GM23338 (cell line): Measurements from ENCODE around the gene PLEKHO1. TPM values are rescaled to one million over a fixed set of nuclear protein-coding genes. Genes with fewer than 3 reads are reported as not detected.
"Not testable (repeated sequence)": the region's sequence is repeated elsewhere in the genome, so short reads cannot be mapped to it uniquely, and the experiment has no call there.

ENCODE experiments used
- ATAC-seq: fragments of 200-7000 bp; cut with Tn5 transposase; 3 replicates; pipeline ENCODE4 v1.9.1; 2020
- DNase-seq: peaks from one replicate; pipeline ENCODE4 v3.0.0-alpha.2; 2015; ENCODE audit warnings: low spot score
- H2AFZ ChIP-seq: fragments of 200-600 bp; sonication (generic); 2 replicates; pipeline ENCODE4 v1.8.0; 2016; ENCODE audit warnings: antibody characterized with exemption, mild to moderate bottlenecking, moderate library complexity
- H3F3A ChIP-seq: fragments of 200-600 bp; sonication (generic); replicated peaks from 2 replicates; pipeline ENCODE4 v1.8.0; 2017; ENCODE audit warnings: antibody characterized with exemption, mixed run types, low read depth
- H3K27ac ChIP-seq: fragments of 200-600 bp; sonication (generic); 2 replicates; pipeline ENCODE4 v1.6.1; 2016; ENCODE audit warnings: low read depth
- H3K27me3 ChIP-seq: fragments of 200-600 bp; sonication (generic); 2 replicates; pipeline ENCODE4 v1.8.0; 2016; ENCODE audit warnings: mild to moderate bottlenecking, mixed run types, moderate library complexity; ENCODE audit not compliant: insufficient read depth
- H3K36me3 ChIP-seq: fragments of 200-600 bp; sonication (generic); 2 replicates; pipeline ENCODE4 v1.8.0; 2016; ENCODE audit warnings: mild to moderate bottlenecking; ENCODE audit not compliant: insufficient read depth
- H3K4me1 ChIP-seq: fragments of 200-600 bp; sonication (generic); 2 replicates; pipeline ENCODE4 v1.8.0; 2016; ENCODE audit warnings: mild to moderate bottlenecking, moderate library complexity; ENCODE audit not compliant: insufficient read depth
- H3K4me2 ChIP-seq: fragments of 200-600 bp; sonication (generic); 2 replicates; pipeline ENCODE4 v1.7.1; 2017; ENCODE audit warnings: mixed run types
- H3K4me3 ChIP-seq: fragments of 200-600 bp; sonication (generic); 2 replicates; pipeline ENCODE4 v1.6.1; 2016; ENCODE audit warnings: mixed run types
- H3K79me2 ChIP-seq: fragments of 200-600 bp; sonication (generic); replicated peaks from 2 replicates; pipeline ENCODE4 v1.8.0; 2017; ENCODE audit warnings: mild to moderate bottlenecking; ENCODE audit not compliant: insufficient read depth
- H3K9me2 ChIP-seq: fragments of 200-600 bp; sonication (generic); 2 replicates; pipeline ENCODE4 v1.8.0; 2017; ENCODE audit not compliant: insufficient read depth
- H4K20me1 ChIP-seq: fragments of 200-600 bp; sonication (generic); replicated peaks from 2 replicates; pipeline ENCODE4 v1.8.0; 2017; ENCODE audit warnings: mild to moderate bottlenecking; ENCODE audit not compliant: insufficient read depth
- H3K27ac Mint-ChIP-seq: 2 replicates; pipeline ENCODE4 v1.8.0; 2020; ENCODE audit warnings: inconsistent platforms, mild to moderate bottlenecking, moderate library complexity, mixed read lengths
- H3K27me3 Mint-ChIP-seq: 3 replicates; pipeline ENCODE4 v1.8.0; 2022; ENCODE audit warnings: low read depth, mild to moderate bottlenecking, moderate library complexity, mixed read lengths, inconsistent platforms; ENCODE audit not compliant: insufficient read depth, poor library complexity
- H3K36me3 Mint-ChIP-seq: 3 replicates; pipeline ENCODE4 v1.8.0; 2021; ENCODE audit warnings: low read depth, mild to moderate bottlenecking, inconsistent platforms, moderate library complexity, mixed read lengths
- H3K4me1 Mint-ChIP-seq: 3 replicates; pipeline ENCODE4 v1.8.0; 2020; ENCODE audit warnings: mild to moderate bottlenecking, inconsistent platforms, mixed read lengths
- H3K4me3 Mint-ChIP-seq: 3 replicates; pipeline ENCODE4 v1.8.0; 2021; ENCODE audit warnings: moderate library complexity, mild to moderate bottlenecking, inconsistent platforms, mixed read lengths
- H3K9me3 Mint-ChIP-seq: 3 replicates; pipeline ENCODE4 v1.8.0; 2020; ENCODE audit warnings: moderate library complexity, mild to moderate bottlenecking, inconsistent platforms, mixed read lengths
- CREB1 ChIP-seq: fragments of 250-450 bp; sonication (Bioruptor Pico); IDR thresholded peaks from 2 replicates; pipeline ENCODE4 v1.5.0; 2020; ENCODE audit warnings: low read depth, mild to moderate bottlenecking, moderate library complexity
- STAT1 ChIP-seq: IDR thresholded peaks from one replicate; pipeline ENCODE4 v1.6.1; 2016; ENCODE audit warnings: antibody characterized with exemption; ENCODE audit not compliant: unreplicated experiment
- polyA plus RNA-seq: library from polyadenylated mRNA; unstranded; fragments of >200 nt; fragmentation: Nextera tagmentation; extraction: Ambion mirVana; gene quantifications from 2 replicates; pipeline ENCODE4 v1.2.1, GENCODE V29; 2016
- total RNA-seq: library from RNA; depleted of rRNA; stranded (reverse); fragments of >200 nt; shearing (Covaris generic); gene quantifications from 2 replicates; pipeline ENCODE4 v1.2.3, GENCODE V29; 2014
- TF ChIP-seq, protein P1 (sequence below): fragments of 250-450 bp; sonication (Bioruptor Pico); IDR thresholded peaks from 2 replicates; pipeline ENCODE4 v1.5.0; 2020; ENCODE audit warnings: mild to moderate bottlenecking, moderate library complexity

PLEKHO1 gene
- total and polyA plus RNA-seq, 2 experiments from 2014 or later, result 34.3 to 36.7 TPM

GRCh38 chr1:150183061-150183460 is 33.3 kb downstream of the PLEKHO1 start (continued):
- TF ChIP-seq, protein P1, sequence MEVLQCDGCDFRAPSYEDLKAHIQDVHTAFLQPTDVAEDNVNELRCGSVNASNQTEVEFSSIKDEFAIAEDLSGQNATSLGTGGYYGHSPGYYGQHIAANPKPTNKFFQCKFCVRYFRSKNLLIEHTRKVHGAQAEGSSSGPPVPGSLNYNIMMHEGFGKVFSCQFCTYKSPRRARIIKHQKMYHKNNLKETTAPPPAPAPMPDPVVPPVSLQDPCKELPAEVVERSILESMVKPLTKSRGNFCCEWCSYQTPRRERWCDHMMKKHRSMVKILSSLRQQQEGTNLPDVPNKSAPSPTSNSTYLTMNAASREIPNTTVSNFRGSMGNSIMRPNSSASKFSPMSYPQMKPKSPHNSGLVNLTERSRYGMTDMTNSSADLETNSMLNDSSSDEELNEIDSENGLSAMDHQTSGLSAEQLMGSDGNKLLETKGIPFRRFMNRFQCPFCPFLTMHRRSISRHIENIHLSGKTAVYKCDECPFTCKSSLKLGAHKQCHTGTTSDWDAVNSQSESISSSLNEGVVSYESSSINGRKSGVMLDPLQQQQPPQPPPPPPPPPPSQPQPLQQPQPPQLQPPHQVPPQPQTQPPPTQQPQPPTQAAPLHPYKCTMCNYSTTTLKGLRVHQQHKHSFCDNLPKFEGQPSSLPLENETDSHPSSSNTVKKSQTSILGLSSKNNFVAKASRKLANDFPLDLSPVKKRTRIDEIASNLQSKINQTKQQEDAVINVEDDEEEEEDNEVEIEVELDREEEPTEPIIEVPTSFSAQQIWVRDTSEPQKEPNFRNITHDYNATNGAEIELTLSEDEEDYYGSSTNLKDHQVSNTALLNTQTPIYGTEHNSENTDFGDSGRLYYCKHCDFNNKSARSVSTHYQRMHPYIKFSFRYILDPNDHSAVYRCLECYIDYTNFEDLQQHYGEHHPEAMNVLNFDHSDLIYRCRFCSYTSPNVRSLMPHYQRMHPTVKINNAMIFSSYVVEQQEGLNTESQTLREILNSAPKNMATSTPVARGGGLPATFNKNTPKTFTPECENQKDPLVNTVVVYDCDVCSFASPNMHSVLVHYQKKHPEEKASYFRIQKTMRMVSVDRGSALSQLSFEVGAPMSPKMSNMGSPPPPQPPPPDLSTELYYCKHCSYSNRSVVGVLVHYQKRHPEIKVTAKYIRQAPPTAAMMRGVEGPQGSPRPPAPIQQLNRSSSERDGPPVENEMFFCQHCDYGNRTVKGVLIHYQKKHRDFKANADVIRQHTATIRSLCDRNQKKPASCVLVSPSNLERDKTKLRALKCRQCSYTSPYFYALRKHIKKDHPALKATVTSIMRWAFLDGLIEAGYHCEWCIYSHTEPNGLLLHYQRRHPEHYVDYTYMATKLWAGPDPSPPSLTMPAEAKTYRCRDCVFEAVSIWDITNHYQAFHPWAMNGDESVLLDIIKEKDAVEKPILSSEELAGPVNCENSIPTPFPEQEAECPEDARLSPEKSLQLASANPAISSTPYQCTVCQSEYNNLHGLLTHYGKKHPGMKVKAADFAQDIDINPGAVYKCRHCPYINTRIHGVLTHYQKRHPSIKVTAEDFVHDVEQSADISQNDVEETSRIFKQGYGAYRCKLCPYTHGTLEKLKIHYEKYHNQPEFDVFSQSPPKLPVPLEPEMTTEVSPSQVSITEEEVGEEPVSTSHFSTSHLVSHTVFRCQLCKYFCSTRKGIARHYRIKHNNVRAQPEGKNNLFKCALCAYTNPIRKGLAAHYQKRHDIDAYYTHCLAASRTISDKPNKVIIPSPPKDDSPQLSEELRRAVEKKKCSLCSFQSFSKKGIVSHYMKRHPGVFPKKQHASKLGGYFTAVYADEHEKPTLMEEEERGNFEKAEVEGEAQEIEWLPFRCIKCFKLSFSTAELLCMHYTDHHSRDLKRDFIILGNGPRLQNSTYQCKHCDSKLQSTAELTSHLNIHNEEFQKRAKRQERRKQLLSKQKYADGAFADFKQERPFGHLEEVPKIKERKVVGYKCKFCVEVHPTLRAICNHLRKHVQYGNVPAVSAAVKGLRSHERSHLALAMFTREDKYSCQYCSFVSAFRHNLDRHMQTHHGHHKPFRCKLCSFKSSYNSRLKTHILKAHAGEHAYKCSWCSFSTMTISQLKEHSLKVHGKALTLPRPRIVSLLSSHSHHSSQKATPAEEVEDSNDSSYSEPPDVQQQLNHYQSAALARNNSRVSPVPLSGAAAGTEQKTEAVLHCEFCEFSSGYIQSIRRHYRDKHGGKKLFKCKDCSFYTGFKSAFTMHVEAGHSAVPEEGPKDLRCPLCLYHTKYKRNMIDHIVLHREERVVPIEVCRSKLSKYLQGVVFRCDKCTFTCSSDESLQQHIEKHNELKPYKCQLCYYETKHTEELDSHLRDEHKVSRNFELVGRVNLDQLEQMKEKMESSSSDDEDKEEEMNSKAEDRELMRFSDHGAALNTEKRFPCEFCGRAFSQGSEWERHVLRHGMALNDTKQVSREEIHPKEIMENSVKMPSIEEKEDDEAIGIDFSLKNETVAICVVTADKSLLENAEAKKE (CRISPR knock-in tag), result no peak
- no peak for TF ChIP-seq STAT1

- no peaks in the 10 kb centered on the region for H3K36me3 ChIP-seq
- Mint-ChIP-seq H3K36me3 (no peaks in the 10 kb centered on the region), H3K27me3 (peaks cover 8% of the 10 kb centered on the region), H3K4me3 (no peak overlapping the region), H3K27ac (no peak overlapping the region), H3K9me3 (no peaks in the 10 kb centered on the region), H3K4me1 (no peaks in the 10 kb centered on the region; the same call in 2 of the 3 replicates)
- TF ChIP-seq CREB1 (CRISPR knock-in tag), result no peak
- H3K4me3 ChIP-seq, result no peak overlapping the region
- ATAC-seq (no peak), DNase-seq (no peak)
- H3K27me3 ChIP-seq, result no peaks in the 10 kb centered on the region
- H3K27ac ChIP-seq, result 0 out of 2 replicates have a peak overlapping the region, but pooled peaks have one; percentile 14
- no peaks in the 10 kb centered on the region for H4K20me1 ChIP-seq
- H3K4me2 ChIP-seq, result no peak overlapping the region
- H3K9me2 ChIP-seq, result no peaks in the 10 kb centered on the region
- H3K79me2 ChIP-seq, result no peaks in the 10 kb centered on the region
- H3F3A ChIP-seq, result no peaks in the 10 kb centered on the region
- H3K4me1 ChIP-seq, result no peaks in the 10 kb centered on the region
- H2AFZ ChIP-seq, result no peak overlapping the region
Measured at GRCh38 chr1:150185481-150185880, 35.8 kb downstream of the PLEKHO1 start.

GRCh38 chr1:150186438-150186788 is 36.7 kb downstream of the PLEKHO1 start:
- ATAC-seq, H3K4me2 ChIP-seq, H3K4me1 Mint-ChIP-seq, H3K27me3 ChIP-seq, H3K9me2 ChIP-seq, H2AFZ ChIP-seq, H3F3A ChIP-seq, H3K9me3 Mint-ChIP-seq, H3K36me3 Mint-ChIP-seq, H3K4me3 ChIP-seq, H3K27me3 Mint-ChIP-seq, DNase-seq, H3K4me3 Mint-ChIP-seq, H4K20me1 ChIP-seq, H3K79me2 ChIP-seq, H3K4me1 ChIP-seq, H3K36me3 ChIP-seq, H3K27ac Mint-ChIP-seq: not testable (repeated sequence)
- 0 out of 2 replicates have a peak overlapping the region, but pooled peaks have one; percentile 63 for H3K27ac ChIP-seq
